Mesothelial cell of epicardium (in vitro differentiated cells): ENCODE results near the gene ZNF143. TPM values are rescaled to one million over a fixed set of nuclear protein-coding genes. Genes with fewer than 3 reads are reported as not detected.
A peak's percentile ranks its signal among the peaks of the same experiment; 100 is the strongest.

Experiments used
- DNase-seq, 2 experiments: peaks; one replicate each; pipeline ENCODE4 v3.0.0; 2021; ENCODE audit warnings: low spot score in 2 of 2; ENCODE audit not compliant: unreplicated experiment in 2 of 2
- H3K27ac Mint-ChIP-seq: 2 replicates; pipeline ENCODE4 v1.8.0; 2021; ENCODE audit warnings: mixed read lengths
- H3K27me3 Mint-ChIP-seq: 2 replicates; pipeline ENCODE4 v1.8.0; 2021; ENCODE audit warnings: low read depth, mixed read lengths
- H3K36me3 Mint-ChIP-seq: 2 replicates; pipeline ENCODE4 v1.8.0; 2021; ENCODE audit warnings: mixed read lengths
- H3K4me1 Mint-ChIP-seq: 2 replicates; pipeline ENCODE4 v1.8.0; 2021; ENCODE audit warnings: mixed read lengths
- H3K4me3 Mint-ChIP-seq: 2 replicates; pipeline ENCODE4 v1.8.0; 2021; ENCODE audit warnings: mild to moderate bottlenecking, moderate library complexity, mixed read lengths
- H3K9me3 Mint-ChIP-seq: 2 replicates; pipeline ENCODE4 v1.8.0; 2021; ENCODE audit warnings: mixed read lengths
- total RNA-seq: library from RNA; stranded (reverse); gene quantifications from 3 replicates; pipeline ENCODE4 v1.2.1, GENCODE V29; 2021
- TF ChIP-seq, protein P1 (sequence below): fragments of 200-600 bp; sonication (generic); IDR thresholded peaks from one replicate; pipeline ENCODE4 v1.5.0; 2021; ENCODE audit warnings: antibody characterized with exemption; ENCODE audit not compliant: unreplicated experiment

Gene ZNF143
- total RNA-seq, 1 donor from 2014 or later: 29.1 TPM

DNA sequence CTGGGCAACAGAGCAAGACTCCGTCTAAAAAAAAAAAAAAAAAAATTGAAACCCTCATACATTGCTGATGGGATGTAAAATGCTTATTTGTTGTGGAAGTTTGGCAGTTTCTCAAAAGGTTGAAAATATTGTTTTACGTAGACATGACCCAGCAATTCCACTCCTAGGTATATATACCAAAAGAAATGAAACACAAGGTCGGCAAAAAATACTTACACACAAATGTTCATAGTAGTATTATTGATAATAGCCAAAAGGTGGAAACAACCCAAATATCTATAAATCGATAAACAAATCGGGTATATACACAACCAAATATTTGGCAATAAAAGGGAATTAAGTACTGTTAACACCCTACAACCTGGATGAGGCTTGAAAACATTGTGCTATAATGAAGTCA, 5.1 kb upstream of the ZNF143 start:
- no peak for DNase-seq
- H3K4me3 Mint-ChIP-seq: no peak overlapping the region
- peaks cover 6% of the 10 kb centered on the region for H3K4me1 Mint-ChIP-seq
- H3K9me3 Mint-ChIP-seq: peaks cover 16% of the 10 kb centered on the region
- TF ChIP-seq, protein P1, sequence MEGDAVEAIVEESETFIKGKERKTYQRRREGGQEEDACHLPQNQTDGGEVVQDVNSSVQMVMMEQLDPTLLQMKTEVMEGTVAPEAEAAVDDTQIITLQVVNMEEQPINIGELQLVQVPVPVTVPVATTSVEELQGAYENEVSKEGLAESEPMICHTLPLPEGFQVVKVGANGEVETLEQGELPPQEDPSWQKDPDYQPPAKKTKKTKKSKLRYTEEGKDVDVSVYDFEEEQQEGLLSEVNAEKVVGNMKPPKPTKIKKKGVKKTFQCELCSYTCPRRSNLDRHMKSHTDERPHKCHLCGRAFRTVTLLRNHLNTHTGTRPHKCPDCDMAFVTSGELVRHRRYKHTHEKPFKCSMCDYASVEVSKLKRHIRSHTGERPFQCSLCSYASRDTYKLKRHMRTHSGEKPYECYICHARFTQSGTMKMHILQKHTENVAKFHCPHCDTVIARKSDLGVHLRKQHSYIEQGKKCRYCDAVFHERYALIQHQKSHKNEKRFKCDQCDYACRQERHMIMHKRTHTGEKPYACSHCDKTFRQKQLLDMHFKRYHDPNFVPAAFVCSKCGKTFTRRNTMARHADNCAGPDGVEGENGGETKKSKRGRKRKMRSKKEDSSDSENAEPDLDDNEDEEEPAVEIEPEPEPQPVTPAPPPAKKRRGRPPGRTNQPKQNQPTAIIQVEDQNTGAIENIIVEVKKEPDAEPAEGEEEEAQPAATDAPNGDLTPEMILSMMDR: no peak
- peaks cover 13% of the 10 kb centered on the region for H3K36me3 Mint-ChIP-seq
- no peaks in the 10 kb centered on the region for H3K27me3 Mint-ChIP-seq
- no peak overlapping the region for H3K27ac Mint-ChIP-seq

DNA sequence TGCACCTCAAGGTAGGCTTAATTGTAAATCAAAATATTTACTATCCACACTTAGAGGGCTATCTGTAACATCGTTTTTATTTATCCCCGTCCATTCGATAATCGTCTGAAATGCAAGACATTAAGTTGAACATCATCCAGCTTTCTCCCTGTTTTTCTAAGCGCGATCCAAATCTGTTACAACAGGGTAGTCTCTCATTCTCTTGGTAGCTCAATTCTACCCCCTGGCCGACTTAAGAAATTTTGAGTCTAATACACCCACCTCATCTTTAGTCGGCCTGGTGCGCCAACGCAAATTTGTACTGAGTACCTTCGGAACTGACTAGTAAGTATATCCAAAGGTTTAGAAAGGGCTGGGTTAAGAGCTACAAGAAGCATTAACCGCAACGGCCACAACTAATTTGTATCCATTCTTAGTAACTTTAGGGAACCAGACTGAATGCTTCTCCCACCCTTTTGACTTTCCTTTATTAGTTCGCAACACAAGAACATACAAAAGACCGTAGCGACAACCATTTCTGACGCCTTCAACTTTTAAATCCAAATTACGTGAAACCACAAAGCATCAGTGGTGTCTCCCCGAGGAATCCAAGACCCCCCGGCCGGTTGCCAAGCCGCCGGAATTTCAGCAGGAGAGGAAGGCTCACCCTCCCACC, 1.0 kb upstream of the ZNF143 start:
- H3K36me3 Mint-ChIP-seq: peaks cover 10% of the 10 kb centered on the region
- no peak for DNase-seq
- H3K9me3 Mint-ChIP-seq: peaks cover 4% of the 10 kb centered on the region

DNA sequence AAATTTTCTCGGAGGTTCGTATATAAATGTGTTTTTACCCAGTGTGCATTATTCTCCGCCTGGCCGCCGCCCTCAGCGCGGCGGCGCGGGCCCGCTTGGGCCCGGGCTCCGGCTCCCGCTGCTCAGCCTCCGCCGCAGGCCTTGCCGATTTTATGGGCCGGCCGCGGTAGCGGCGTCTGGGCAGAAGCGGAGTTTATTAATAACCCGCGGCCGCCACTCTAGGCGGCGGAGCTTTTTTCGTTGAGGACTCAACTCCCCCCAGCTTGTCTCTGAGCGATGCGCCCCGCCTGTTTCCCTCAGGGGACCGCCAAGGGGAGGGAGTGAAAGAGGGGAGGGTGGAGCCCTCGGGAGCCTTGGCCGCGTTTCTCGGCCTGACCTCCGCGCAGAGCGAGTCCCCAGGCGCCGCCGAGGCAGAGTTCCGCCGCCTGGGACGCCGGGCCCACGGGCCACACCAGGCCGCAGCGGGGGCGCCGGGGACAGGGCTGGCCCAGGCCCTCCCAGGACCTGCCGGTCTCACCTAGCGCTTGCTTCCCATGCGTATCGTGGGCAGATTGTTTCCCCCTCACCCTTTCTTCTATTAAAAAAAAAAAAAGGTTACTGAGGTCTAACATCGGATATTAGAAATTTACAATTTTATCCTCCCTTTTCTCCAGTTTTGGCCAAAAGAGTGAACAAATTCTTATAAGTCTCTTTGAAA, 399 bp downstream of the ZNF143 start:
- TF ChIP-seq, protein P1: no peak

More for the DNA sequence above, 1.0 kb upstream of the ZNF143 start:
- Mint-ChIP-seq H3K27ac (peak overlapping the region; percentile 99), H3K4me3 (peak overlapping the region; percentile 94), H3K27me3 (no peaks in the 10 kb centered on the region), H3K4me1 (peaks cover 19% of the 10 kb centered on the region)
- TF ChIP-seq, protein P1: no peak

DNA sequence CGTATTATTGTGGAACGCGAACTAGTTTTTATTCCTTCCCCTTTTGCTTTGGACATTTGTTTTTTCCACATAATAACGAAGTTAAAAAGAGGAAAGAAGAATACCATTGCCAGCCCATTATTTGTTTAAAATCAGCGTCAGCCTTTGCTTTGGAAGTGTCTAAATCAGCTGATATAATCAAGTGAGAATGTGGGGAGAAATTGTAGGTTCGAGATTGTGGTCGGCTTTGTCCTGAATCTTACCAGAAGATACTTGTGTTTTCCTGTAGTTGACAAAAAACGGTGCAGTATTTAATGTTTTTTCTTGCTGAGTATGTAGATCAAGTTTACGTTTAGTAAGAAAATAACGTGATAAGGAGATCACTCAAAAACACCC, 935 bp downstream of the ZNF143 start:
- H3K4me3 Mint-ChIP-seq: peak overlapping the region; percentile 94
- no peak for DNase-seq
- peaks cover 4% of the 10 kb centered on the region for H3K9me3 Mint-ChIP-seq
- peaks cover 19% of the 10 kb centered on the region for H3K4me1 Mint-ChIP-seq
- peak overlapping the region; percentile 96 for H3K27ac Mint-ChIP-seq
- H3K27me3 Mint-ChIP-seq: no peaks in the 10 kb centered on the region
- TF ChIP-seq, protein P1: no peak
- H3K36me3 Mint-ChIP-seq: peaks cover 7% of the 10 kb centered on the region

More for the DNA sequence above, 399 bp downstream of the ZNF143 start:
- peak; percentile 65 to 81 for DNase-seq
- H3K4me1 Mint-ChIP-seq: peaks cover 19% of the 10 kb centered on the region
- peak overlapping the region; percentile 99 for H3K27ac Mint-ChIP-seq
- H3K9me3 Mint-ChIP-seq: peaks cover 4% of the 10 kb centered on the region
- H3K4me3 Mint-ChIP-seq: peak overlapping the region; percentile 94
- H3K36me3 Mint-ChIP-seq: peaks cover 7% of the 10 kb centered on the region
- H3K27me3 Mint-ChIP-seq: no peaks in the 10 kb centered on the region

DNA sequence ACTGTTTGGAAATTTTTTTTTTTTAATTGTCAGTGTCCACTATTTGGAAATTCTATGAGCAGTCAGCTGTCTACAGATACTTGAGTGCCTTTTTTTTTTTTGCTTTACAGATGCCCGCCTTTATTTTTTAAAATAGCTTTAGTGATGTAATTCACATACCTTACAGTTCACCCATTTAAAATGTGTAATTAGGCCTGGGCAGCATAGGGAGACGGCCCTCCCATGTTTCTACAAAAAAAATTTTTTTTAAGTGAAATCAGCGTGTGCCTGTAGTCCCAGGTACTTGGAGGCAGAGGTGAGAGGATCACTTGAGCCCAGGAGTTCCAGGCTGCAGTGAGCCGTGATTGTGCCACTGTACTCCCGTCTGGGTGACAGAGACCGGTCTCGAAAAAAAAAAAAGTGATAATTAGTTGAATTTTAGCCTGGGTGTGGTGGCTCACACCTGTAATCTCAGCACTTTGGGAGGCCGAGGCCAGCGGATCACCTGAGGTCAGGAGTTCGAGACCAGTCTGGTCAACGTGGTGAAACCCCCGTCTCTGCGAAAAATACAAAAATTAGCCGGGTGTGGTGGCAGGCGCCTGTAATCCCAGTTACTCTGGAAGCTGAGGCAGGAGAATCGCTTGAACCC, 1.5 kb downstream of the ZNF143 start:
- Mint-ChIP-seq H3K27ac (peak overlapping the region; percentile 96), H3K36me3 (peaks cover 7% of the 10 kb centered on the region), H3K9me3 (peaks cover 4% of the 10 kb centered on the region), H3K27me3 (no peaks in the 10 kb centered on the region), H3K4me1 (peaks cover 19% of the 10 kb centered on the region), H3K4me3 (peak overlapping the region; percentile 94)
- no peak for DNase-seq
- TF ChIP-seq, protein P1: no peak
